HepG2 (cell line): ENCODE results near the gene CFTR.

ENCODE experiments used
- FOSL2 ChIP-seq: sonication (generic); formaldehyde crosslinking; IDR thresholded peaks from 2 replicates; pipeline ENCODE4 v1.4.0; 2020; ENCODE audit warnings: missing genetic modification reagents
- KDM4B ChIP-seq: sonication (generic); formaldehyde crosslinking; IDR thresholded peaks from 2 replicates; pipeline ENCODE4 v1.4.0; 2020; ENCODE audit warnings: missing genetic modification reagents
- MEIS1 ChIP-seq: sonication (generic); formaldehyde crosslinking; IDR thresholded peaks from 2 replicates; pipeline ENCODE4 v1.9.0; 2021; ENCODE audit warnings: mild to moderate bottlenecking, missing genetic modification reagents, moderate library complexity, borderline replicate concordance
- NCOR1 ChIP-seq: fragments of 200-600 bp; sonication (generic); IDR thresholded peaks from 2 replicates; pipeline ENCODE4 v1.7.0; 2017; ENCODE audit warnings: antibody characterized with exemption, low read length, borderline replicate concordance
- POLR2A ChIP-seq, 2 experiments: IDR thresholded peaks; 2 replicates each; pipeline ENCODE4 v1.6.1; 2011; ENCODE audit warnings: low read depth in 2 of 2, low read length in 2 of 2, mild to moderate bottlenecking in 1 of 2, moderate library complexity in 1 of 2; ENCODE audit not compliant: insufficient read depth in 1 of 2
- SAFB2 ChIP-seq: sonication (generic); formaldehyde crosslinking; IDR thresholded peaks from 2 replicates; pipeline ENCODE4 v1.5.1; 2020; ENCODE audit warnings: missing genetic modification reagents, low read depth, mild to moderate bottlenecking, borderline replicate concordance
- ZNF563 ChIP-seq: sonication (generic); formaldehyde crosslinking; IDR thresholded peaks from 2 replicates; pipeline ENCODE4 v1.8.0; 2022; ENCODE audit warnings: mild to moderate bottlenecking, moderate library complexity, missing genetic modification reagents
- TF ChIP-seq, protein P1 (sequence below): sonication (generic); formaldehyde crosslinking; IDR thresholded peaks from 2 replicates; pipeline ENCODE4 v1.5.1; 2020; ENCODE audit warnings: missing genetic modification reagents, mild to moderate bottlenecking, borderline replicate concordance
- TF ChIP-seq, protein P2 (sequence below), 2 experiments: sonication (generic) in 1 of 2; formaldehyde crosslinking in 1 of 2; IDR thresholded peaks; 2 replicates each; pipeline versions ENCODE4 v1.4.0 to v1.6.1; 2018 to 2020; ENCODE audit warnings: missing genetic modification reagents in 2 of 2, borderline replicate concordance in 1 of 2, low read depth in 1 of 2, mild to moderate bottlenecking in 1 of 2, missing biosample characterization in 1 of 2

DNA sequence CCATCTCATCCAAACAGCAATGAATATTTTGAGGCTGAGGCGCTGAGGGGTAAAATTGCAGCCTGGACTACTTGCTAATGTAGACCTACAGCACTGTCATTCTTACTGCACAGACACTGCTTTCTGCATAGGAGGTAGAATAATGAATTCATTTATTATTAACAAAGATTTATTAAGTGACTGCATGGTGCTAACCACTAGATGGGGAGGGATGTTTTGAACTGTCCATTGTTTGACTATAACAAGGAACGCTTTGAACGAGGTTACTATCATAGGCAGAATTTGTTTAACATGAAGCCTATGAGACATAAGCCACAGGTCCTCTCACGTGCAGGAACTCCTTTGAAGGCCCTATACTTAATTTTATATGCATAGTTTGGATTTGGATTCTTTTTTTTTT lies 143.8 kb downstream of the CFTR start:
- no peak for TF ChIP-seq POLR2A (IDR thresholded peaks at IDR 0.05; ENCODE audit: insufficient read depth in 1 of 2, low read depth in 2 of 2, low read length in 2 of 2)
- no peak for TF ChIP-seq NCOR1
- TF ChIP-seq MEIS1 = no peak
- no peak for TF ChIP-seq ZNF563
- no peak for TF ChIP-seq FOSL2 (CRISPR knock-in tag)
- TF ChIP-seq, protein P1, sequence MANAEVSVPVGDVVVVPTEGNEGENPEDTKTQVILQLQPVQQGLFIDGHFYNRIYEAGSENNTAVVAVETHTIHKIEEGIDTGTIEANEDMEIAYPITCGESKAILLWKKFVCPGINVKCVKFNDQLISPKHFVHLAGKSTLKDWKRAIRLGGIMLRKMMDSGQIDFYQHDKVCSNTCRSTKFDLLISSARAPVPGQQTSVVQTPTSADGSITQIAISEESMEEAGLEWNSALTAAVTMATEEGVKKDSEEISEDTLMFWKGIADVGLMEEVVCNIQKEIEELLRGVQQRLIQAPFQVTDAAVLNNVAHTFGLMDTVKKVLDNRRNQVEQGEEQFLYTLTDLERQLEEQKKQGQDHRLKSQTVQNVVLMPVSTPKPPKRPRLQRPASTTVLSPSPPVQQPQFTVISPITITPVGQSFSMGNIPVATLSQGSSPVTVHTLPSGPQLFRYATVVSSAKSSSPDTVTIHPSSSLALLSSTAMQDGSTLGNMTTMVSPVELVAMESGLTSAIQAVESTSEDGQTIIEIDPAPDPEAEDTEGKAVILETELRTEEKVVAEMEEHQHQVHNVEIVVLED = no peak
- TF ChIP-seq, protein P2, sequence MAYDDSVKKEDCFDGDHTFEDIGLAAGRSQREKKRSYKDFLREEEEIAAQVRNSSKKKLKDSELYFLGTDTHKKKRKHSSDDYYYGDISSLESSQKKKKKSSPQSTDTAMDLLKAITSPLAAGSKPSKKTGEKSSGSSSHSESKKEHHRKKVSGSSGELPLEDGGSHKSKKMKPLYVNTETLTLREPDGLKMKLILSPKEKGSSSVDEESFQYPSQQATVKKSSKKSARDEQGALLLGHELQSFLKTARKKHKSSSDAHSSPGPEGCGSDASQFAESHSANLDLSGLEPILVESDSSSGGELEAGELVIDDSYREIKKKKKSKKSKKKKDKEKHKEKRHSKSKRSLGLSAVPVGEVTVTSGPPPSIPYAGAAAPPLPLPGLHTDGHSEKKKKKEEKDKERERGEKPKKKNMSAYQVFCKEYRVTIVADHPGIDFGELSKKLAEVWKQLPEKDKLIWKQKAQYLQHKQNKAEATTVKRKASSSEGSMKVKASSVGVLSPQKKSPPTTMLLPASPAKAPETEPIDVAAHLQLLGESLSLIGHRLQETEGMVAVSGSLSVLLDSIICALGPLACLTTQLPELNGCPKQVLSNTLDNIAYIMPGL (CRISPR knock-in tag; IDR thresholded peaks at IDR 0.05; ENCODE audit: borderline replicate concordance in 1 of 2, low read depth in 1 of 2) = no peak
- no peak for TF ChIP-seq KDM4B (CRISPR knock-in tag)
- TF ChIP-seq SAFB2 (CRISPR knock-in tag) = no peak
